DOHH2 (cell line): ENCODE measurements around the gene FAM227B.

Experiments
- H3F3A ChIP-seq: fragments of 200-600 bp; sonication (generic), shearing (Covaris generic); 2 replicates; pipeline ENCODE4 v1.6.0; 2016; ENCODE audit warnings: antibody characterized with exemption, mild to moderate bottlenecking; ENCODE audit not compliant: control insufficient read depth, insufficient read depth
- H3K27ac ChIP-seq: fragments of 200-600 bp; sonication (generic); 2 replicates; pipeline ENCODE4 v1.5.1; 2014; ENCODE audit warnings: low read depth, mild to moderate bottlenecking, low read length, moderate library complexity
- H3K27me3 ChIP-seq: fragments of 200-600 bp; sonication (generic); 2 replicates; pipeline ENCODE4 v1.6.1; 2014; ENCODE audit warnings: mild to moderate bottlenecking, low read length, mixed read lengths; ENCODE audit not compliant: control insufficient read depth
- H3K36me3 ChIP-seq: fragments of 200-600 bp; sonication (generic); 2 replicates; pipeline ENCODE4 v1.6.1; 2014; ENCODE audit warnings: mild to moderate bottlenecking, low read length, moderate library complexity, mixed read lengths; ENCODE audit not compliant: control insufficient read depth
- H3K4me1 ChIP-seq: fragments of 200-600 bp; sonication (generic); 2 replicates; pipeline ENCODE4 v1.6.1; 2014; ENCODE audit warnings: mild to moderate bottlenecking, low read length, mixed read lengths; ENCODE audit not compliant: control insufficient read depth
- H3K4me2 ChIP-seq: fragments of 200-600 bp; sonication (generic); 2 replicates; pipeline ENCODE4 v1.6.0; 2014; ENCODE audit warnings: mild to moderate bottlenecking, low read length, moderate library complexity
- H3K4me3 ChIP-seq: fragments of 200-600 bp; sonication (generic); 2 replicates; pipeline ENCODE4 v1.5.1; 2014; ENCODE audit warnings: mild to moderate bottlenecking, low read length, mixed read lengths
- H3K79me2 ChIP-seq: fragments of 200-600 bp; sonication (generic); 2 replicates; pipeline ENCODE4 v1.6.1; 2014; ENCODE audit warnings: mild to moderate bottlenecking, low read length, mixed read lengths; ENCODE audit not compliant: control insufficient read depth
- H3K9me2 ChIP-seq: fragments of 200-600 bp; sonication (generic); replicated peaks from 2 replicates; pipeline ENCODE4 v1.6.1; 2014; ENCODE audit warnings: mild to moderate bottlenecking, low read length, mixed read lengths; ENCODE audit not compliant: control insufficient read depth
- H3K9me3 ChIP-seq: fragments of 200-600 bp; sonication (generic); 2 replicates; pipeline ENCODE4 v1.6.1; 2014; ENCODE audit warnings: antibody characterized with exemption, low read length, mixed read lengths; ENCODE audit not compliant: control insufficient read depth, insufficient read depth
- H4K20me1 ChIP-seq: fragments of 200-600 bp; sonication (generic); 2 replicates; pipeline ENCODE4 v1.6.0; 2014; ENCODE audit warnings: low read depth, mild to moderate bottlenecking, antibody characterized with exemption, low read length, moderate library complexity; ENCODE audit not compliant: control insufficient read depth, insufficient read depth
- CTCF ChIP-seq: fragments of 200-600 bp; sonication (generic); IDR thresholded peaks from one replicate; pipeline ENCODE4 v1.5.1; 2014; ENCODE audit warnings: antibody characterized with exemption, mild to moderate bottlenecking, low read depth, low read length; ENCODE audit not compliant: poor library complexity, severe bottlenecking
- EZH2phosphoT487 ChIP-seq: fragments of 200-600 bp; sonication (generic); IDR thresholded peaks from 2 replicates; pipeline ENCODE4 v1.6.1; 2017; ENCODE audit warnings: borderline replicate concordance, mild to moderate bottlenecking, antibody characterized with exemption, low read length, moderate library complexity, mixed read lengths

The FAM227B gene

DNA sequence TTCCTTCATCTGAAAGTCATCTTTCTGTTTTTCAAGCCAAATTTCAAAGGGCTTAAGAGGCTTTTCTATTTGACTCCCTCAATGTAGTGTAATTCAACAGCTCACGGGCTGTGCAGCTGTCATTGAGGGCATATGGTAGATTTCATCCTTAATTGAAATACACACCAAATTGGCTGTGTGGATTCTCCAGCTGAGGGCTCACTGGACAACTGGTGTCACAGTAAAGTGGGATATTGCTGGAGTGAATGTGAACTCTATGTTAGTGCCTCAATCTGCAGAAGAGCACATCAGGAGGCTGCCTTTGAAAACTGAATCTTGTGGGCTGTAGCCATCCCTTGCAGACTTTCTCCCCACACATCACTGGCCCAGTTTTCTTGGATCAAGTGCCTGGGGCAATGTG is 330.4 kb downstream of the FAM227B start:
- H3K79me2 ChIP-seq: no peaks in the 10 kb centered on the region
- no peaks in the 10 kb centered on the region for H3K9me2 ChIP-seq
- no peaks in the 10 kb centered on the region for H3K27me3 ChIP-seq
- H3K4me3 ChIP-seq: no peak overlapping the region
- no peaks in the 10 kb centered on the region for H3K4me1 ChIP-seq
- H4K20me1 ChIP-seq: no peaks in the 10 kb centered on the region
- no peak overlapping the region for H3K27ac ChIP-seq
- H3K4me2 ChIP-seq: no peak overlapping the region
- peaks cover 22% of the 10 kb centered on the region for H3K36me3 ChIP-seq
- H3F3A ChIP-seq: no peaks in the 10 kb centered on the region
- no peaks in the 10 kb centered on the region for H3K9me3 ChIP-seq
- TF ChIP-seq CTCF (no peak), EZH2phosphoT487 (no peak)

GRCh38 chr15:49288391-49288790 is 332.2 kb downstream of the FAM227B start:
- peaks cover 22% of the 10 kb centered on the region for H3K36me3 ChIP-seq
- no peaks in the 10 kb centered on the region for H3F3A ChIP-seq
- H3K27me3 ChIP-seq: no peaks in the 10 kb centered on the region
- H4K20me1 ChIP-seq: no peaks in the 10 kb centered on the region
- no peak overlapping the region for H3K4me3 ChIP-seq
- H3K9me2 ChIP-seq: no peaks in the 10 kb centered on the region
- no peaks in the 10 kb centered on the region for H3K79me2 ChIP-seq
- TF ChIP-seq CTCF (no peak), EZH2phosphoT487 (no peak)
- no peaks in the 10 kb centered on the region for H3K9me3 ChIP-seq
- H3K4me2 ChIP-seq: no peak overlapping the region
- no peaks in the 10 kb centered on the region for H3K4me1 ChIP-seq
- H3K27ac ChIP-seq: no peak overlapping the region

DNA sequence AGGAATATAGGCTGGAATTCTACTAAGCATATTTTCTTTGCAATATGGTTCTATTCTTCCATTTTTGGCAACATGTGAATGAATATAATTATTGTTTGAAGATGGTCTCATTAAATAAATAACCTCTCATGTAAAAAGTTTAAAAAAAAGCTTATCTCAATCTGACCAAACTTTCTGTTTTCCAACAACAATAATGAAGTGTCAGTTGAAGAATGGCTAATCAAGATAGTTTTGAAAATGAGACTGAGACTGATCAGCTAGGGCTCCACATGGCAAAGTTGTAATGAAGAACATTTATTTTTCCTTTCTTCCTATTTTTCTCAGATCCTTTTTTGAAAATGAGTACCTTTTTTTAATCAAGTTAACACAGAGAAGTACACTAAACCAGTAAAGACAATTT is 333.1 kb downstream of the FAM227B start:
- TF ChIP-seq CTCF (no peak), EZH2phosphoT487 (no peak)
- Histone ChIP-seq H3K36me3 (peaks cover 15% of the 10 kb centered on the region), H3K4me1 (no peaks in the 10 kb centered on the region), H3K9me2 (no peaks in the 10 kb centered on the region), H3K9me3 (no peaks in the 10 kb centered on the region), H3F3A (no peaks in the 10 kb centered on the region), H3K4me2 (no peak overlapping the region), H3K79me2 (no peaks in the 10 kb centered on the region), H4K20me1 (no peaks in the 10 kb centered on the region), H3K27me3 (no peaks in the 10 kb centered on the region), H3K4me3 (no peak overlapping the region), H3K27ac (no peak overlapping the region)
